Heart left ventricle (tissue), 13 donors: ENCODE measurements around the gene ZER1.

Experiments
- POLR2A ChIP-seq, 2 donors: fragments of 450-650 bp; IDR thresholded peaks; one replicate each; pipeline ENCODE4 v1.6.1; 2017; ENCODE audit warnings: antibody characterized with exemption in 2 of 2, mild to moderate bottlenecking in 2 of 2, moderate library complexity in 2 of 2
- TF ChIP-seq, protein P1 (sequence below), 12 donors: fragments of 200-600 bp; sonication (generic) in 4 of 12; IDR thresholded peaks; one replicate each; pipeline versions ENCODE4 v1.5.0 to v1.8.0; 2018 to 2022; ENCODE audit warnings: antibody characterized with exemption in 12 of 12, mild to moderate bottlenecking in 5 of 12
- donor health status: ischemic (EF 13 %, LVEDD 7.1; RV severe dilation, severe dysfunction).
- donor health status: DM: no; HTN: yes; CAD: no.
- donor health status: DM: no; HTN: no; CAD: no.
- donor health status: ischemic (EF 25% LVEDD 6.9; RV normal size, moderate dysfunction).
- donor health status: ischemic (EF 25% LVEDD 5.7; RV mildly dilated, moderate dysfunction).
- donor health status: ischemic (EF 35%, LVEDD 5.7; RV mildly dilated, moderate dysfunction).
- donor health status: nonischemic (EF 11% LVEDD 7.7; RV severe dilation, severe dysfunction).
- donor health status: DM: yes; HTN: yes; CAD: no.
- donor health status: PGD.
- donor health status: ischemic (EF 29% LVEDD 5.4; RV normal size, mild dysfunction).
- donor health status: nonischemic (EF 23%, LVEDD 6.1; RV moderate dilation, normal function).

DNA sequence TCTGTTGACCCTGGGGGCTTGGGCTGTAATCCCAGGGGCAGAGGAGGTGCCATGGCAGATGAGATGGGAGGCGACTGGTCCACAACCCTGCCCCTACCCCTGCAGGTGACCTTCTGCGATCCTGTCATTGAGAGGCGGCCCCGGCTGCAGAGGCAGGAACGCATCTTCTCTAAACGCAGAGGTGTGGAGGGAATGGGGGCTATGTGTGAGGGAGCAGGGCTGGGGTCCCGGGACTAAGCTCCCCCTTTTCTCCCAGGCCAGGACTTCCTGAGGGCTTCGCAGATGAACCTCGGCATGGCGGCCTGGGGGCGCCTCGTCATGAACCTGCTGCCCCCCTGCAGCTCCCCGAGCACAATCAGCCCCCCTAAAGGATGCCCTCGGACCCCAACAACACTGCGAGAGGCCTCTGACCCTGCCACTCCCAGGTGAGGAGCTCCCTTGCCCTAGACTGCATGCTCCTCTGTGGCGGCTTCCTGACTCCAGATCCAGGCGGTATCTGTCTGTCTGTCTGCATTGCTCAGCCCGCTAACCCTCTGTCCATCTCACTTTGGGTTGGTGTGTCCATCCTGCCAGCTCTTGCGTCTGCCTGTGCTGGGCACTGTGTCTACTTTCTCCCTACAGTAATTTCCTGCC is 57.7 kb downstream of the ZER1 start:
- TF ChIP-seq, protein P1, sequence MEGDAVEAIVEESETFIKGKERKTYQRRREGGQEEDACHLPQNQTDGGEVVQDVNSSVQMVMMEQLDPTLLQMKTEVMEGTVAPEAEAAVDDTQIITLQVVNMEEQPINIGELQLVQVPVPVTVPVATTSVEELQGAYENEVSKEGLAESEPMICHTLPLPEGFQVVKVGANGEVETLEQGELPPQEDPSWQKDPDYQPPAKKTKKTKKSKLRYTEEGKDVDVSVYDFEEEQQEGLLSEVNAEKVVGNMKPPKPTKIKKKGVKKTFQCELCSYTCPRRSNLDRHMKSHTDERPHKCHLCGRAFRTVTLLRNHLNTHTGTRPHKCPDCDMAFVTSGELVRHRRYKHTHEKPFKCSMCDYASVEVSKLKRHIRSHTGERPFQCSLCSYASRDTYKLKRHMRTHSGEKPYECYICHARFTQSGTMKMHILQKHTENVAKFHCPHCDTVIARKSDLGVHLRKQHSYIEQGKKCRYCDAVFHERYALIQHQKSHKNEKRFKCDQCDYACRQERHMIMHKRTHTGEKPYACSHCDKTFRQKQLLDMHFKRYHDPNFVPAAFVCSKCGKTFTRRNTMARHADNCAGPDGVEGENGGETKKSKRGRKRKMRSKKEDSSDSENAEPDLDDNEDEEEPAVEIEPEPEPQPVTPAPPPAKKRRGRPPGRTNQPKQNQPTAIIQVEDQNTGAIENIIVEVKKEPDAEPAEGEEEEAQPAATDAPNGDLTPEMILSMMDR (IDR thresholded peaks at IDR 0.05), result no peak
- no peak for TF ChIP-seq POLR2A (IDR thresholded peaks at IDR 0.05)
